ENCODE measurements around the gene ZBTB25.

ZBTB25 gene

DNA sequence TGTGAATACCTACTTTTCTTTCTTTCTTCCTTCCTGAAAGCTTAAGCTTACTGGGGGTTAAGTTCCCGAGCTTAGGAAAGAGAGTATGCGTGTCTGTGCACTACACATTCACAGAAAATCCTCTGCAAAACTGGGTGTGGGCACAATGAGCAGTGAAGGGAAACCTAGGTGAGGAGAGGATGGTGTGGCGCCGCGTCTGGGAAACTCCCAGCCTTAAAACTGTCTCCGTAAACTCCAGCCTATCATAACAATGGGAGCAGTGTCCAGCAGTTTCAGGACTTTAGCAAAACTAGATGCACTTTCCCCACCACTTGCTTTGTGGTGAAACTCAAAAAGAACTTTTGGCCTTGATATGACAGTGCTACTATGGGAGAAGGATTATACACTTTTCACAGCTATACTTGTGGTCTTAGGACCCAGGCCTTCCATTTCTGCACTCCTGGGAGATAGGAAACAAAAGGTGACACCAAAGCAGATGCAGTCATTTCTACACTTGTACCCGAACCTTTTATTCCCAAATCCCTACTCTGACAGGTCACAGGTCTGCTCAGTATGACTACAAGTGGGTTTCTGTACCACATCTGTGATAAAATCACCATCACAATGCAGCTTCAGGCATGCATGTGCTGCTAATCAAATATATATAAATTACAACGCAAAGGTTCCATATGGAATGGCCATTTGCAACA is 27.9 kb downstream of the ZBTB25 start:
- no peaks in the 10 kb centered on the region for H3K27me3 ChIP-seq (ENCODE audit: insufficient read depth, low read depth, severe bottlenecking)
- TF ChIP-seq, protein P1, sequence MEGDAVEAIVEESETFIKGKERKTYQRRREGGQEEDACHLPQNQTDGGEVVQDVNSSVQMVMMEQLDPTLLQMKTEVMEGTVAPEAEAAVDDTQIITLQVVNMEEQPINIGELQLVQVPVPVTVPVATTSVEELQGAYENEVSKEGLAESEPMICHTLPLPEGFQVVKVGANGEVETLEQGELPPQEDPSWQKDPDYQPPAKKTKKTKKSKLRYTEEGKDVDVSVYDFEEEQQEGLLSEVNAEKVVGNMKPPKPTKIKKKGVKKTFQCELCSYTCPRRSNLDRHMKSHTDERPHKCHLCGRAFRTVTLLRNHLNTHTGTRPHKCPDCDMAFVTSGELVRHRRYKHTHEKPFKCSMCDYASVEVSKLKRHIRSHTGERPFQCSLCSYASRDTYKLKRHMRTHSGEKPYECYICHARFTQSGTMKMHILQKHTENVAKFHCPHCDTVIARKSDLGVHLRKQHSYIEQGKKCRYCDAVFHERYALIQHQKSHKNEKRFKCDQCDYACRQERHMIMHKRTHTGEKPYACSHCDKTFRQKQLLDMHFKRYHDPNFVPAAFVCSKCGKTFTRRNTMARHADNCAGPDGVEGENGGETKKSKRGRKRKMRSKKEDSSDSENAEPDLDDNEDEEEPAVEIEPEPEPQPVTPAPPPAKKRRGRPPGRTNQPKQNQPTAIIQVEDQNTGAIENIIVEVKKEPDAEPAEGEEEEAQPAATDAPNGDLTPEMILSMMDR (IDR thresholded peaks at IDR 0.05; ENCODE audit: low read depth, low read length): no peak
- no peaks in the 10 kb centered on the region for H3K36me3 ChIP-seq
- H3K4me3 ChIP-seq (ENCODE audit: low read depth, low read length): no peak overlapping the region
- H3K9me3 ChIP-seq (ENCODE audit: severe bottlenecking): no peaks in the 10 kb centered on the region
- H3K27ac ChIP-seq: no peak overlapping the region
- no peak for DNase-seq

DNA sequence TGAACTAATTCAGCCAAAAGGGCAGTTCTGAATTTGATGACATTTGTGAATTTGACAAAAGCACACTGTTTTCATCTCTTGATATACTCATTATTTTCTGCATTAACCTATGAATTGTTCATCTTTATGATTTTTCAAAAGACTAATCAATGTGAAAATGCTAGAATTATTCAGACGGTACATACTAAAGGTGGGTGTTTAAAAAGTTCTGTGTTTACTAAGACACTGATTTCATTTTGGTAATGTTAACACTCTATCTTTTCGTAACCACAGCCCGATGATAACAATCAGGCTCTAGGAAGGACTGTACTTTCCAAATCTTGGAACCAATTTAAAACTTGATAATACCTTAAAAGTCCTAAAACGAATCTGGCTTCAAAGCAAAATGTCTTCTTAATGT is 28.9 kb downstream of the ZBTB25 start:
- Histone ChIP-seq H3K27me3 (ENCODE audit: insufficient read depth, low read depth, severe bottlenecking) (no peaks in the 10 kb centered on the region), H3K36me3 (peaks cover 4% of the 10 kb centered on the region), H3K9me3 (ENCODE audit: severe bottlenecking) (no peaks in the 10 kb centered on the region), H3K27ac (no peak overlapping the region), H3K4me3 (ENCODE audit: low read depth, low read length) (no peak overlapping the region)
- DNase-seq: no peak
- TF ChIP-seq, protein P1 (IDR thresholded peaks at IDR 0.05; ENCODE audit: low read depth, low read length): no peak

DNA sequence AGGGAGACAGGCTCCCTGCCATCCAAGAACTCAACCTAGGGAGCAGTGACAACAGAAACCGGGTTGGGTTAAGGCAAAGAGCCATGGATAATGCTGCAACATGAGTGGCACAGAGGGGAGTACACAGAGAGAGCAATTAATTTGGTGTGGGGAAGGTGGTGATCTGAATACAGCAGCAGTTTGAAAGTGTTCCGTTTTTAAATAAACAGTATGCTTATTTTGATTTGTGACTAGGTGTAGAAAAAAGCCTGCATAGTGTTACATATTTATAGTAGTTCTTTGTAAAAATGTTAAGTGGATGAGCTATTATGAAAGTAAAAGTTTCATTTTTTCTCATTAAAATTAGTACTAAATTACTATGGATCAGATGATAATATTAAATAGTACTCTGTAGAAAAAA is 29.6 kb downstream of the ZBTB25 start:
- TF ChIP-seq, protein P1 (IDR thresholded peaks at IDR 0.05; ENCODE audit: low read depth, low read length): no peak
- H3K36me3 ChIP-seq: peaks cover 5% of the 10 kb centered on the region
- no peaks in the 10 kb centered on the region for H3K9me3 ChIP-seq (ENCODE audit: severe bottlenecking)
- H3K4me3 ChIP-seq (ENCODE audit: low read depth, low read length): no peak overlapping the region
- no peak overlapping the region for H3K27ac ChIP-seq
- no peaks in the 10 kb centered on the region for H3K27me3 ChIP-seq (ENCODE audit: insufficient read depth, low read depth, severe bottlenecking)
- no peak for DNase-seq

DNA sequence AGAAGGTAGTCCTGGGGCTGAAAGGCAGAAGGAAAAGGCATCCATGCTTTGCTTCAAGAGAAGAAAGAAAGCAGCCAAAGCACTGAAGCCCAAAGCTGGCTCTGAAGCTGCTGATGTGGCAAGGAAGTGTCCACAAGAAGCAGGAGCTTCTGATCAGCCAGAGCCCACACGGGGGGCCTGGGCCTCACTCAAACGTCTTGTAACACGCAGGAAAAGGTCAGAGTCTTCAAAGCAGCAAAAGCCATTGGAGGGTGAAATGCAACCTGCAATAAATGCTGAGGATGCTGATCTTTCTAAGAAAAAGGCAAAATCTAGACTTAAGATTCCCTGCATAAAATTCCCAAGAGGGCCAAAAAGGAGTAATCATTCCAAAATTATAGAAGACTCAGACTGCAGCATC is 35.2 kb downstream of the ZBTB25 start:
- H3K27me3 ChIP-seq (ENCODE audit: insufficient read depth, low read depth, severe bottlenecking): no peaks in the 10 kb centered on the region
- DNase-seq: no peak
- H3K36me3 ChIP-seq: peaks cover 5% of the 10 kb centered on the region
- no peak overlapping the region for H3K4me3 ChIP-seq (ENCODE audit: low read depth, low read length)
- TF ChIP-seq, protein P1 (IDR thresholded peaks at IDR 0.05; ENCODE audit: low read depth, low read length): no peak
- H3K27ac ChIP-seq: no peak overlapping the region
- H3K9me3 ChIP-seq (ENCODE audit: severe bottlenecking): no peaks in the 10 kb centered on the region

DNA sequence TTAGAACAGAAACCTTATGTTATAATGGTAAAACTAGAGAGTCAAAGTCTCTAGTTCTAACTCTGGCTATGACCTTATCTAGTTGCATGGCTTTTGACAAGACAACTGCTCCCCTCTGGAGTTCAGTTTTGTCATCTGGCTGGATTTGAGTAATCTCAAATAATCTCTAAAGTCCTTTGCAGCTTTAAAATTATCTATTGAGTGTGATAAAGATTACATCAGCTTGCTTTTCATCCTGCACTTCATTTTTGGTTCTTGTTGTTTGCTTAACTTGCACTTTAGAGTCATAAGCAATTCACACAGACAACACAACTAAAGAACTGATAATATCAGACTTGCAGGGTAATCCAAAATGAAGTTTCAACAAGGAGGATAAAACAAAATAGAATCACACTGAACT is 36.1 kb downstream of the ZBTB25 start:
- no peak overlapping the region for H3K4me3 ChIP-seq (ENCODE audit: low read depth, low read length)
- no peaks in the 10 kb centered on the region for H3K9me3 ChIP-seq (ENCODE audit: severe bottlenecking)
- H3K36me3 ChIP-seq: peaks cover 5% of the 10 kb centered on the region
- DNase-seq: no peak
- H3K27me3 ChIP-seq (ENCODE audit: insufficient read depth, low read depth, severe bottlenecking): no peaks in the 10 kb centered on the region
- H3K27ac ChIP-seq: no peak overlapping the region
- TF ChIP-seq, protein P1 (IDR thresholded peaks at IDR 0.05; ENCODE audit: low read depth, low read length): no peak

DNA sequence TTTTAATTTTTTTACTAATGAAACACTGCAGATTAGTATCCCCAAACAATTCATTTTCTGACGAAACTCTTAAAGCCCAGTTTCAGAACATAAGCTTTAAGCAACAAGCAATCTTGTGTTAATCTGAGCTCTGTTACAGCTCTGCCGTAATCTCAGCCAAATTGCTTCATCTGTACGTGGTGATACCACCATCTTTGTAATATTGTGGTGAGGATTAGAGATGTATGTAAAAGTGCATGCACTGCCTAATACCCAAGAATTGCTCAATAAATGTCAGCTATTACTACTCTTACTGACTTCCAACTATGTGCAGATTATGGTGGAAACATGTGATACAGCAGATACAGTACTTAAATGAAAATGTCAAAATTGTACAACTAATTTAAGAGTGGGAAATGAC is 36.5 kb downstream of the ZBTB25 start:
- H3K27ac ChIP-seq: no peak overlapping the region
- TF ChIP-seq, protein P1 (IDR thresholded peaks at IDR 0.05; ENCODE audit: low read depth, low read length): no peak
- H3K36me3 ChIP-seq: peaks cover 5% of the 10 kb centered on the region
- no peaks in the 10 kb centered on the region for H3K9me3 ChIP-seq (ENCODE audit: severe bottlenecking)
- no peak for DNase-seq
- H3K4me3 ChIP-seq (ENCODE audit: low read depth, low read length): no peak overlapping the region
- H3K27me3 ChIP-seq (ENCODE audit: insufficient read depth, low read depth, severe bottlenecking): no peaks in the 10 kb centered on the region
